Heart left ventricle (tissue), 13 donors: ENCODE results near the gene MYOZ3.

Experiments
- POLR2A ChIP-seq, 2 donors: fragments of 450-650 bp; IDR thresholded peaks; one replicate each; pipeline ENCODE4 v1.6.1; 2017; ENCODE audit warnings: antibody characterized with exemption in 2 of 2, mild to moderate bottlenecking in 2 of 2, moderate library complexity in 2 of 2
- TF ChIP-seq, protein P1 (sequence below), 12 donors: fragments of 200-600 bp; sonication (generic) in 4 of 12; IDR thresholded peaks; one replicate each; pipeline versions ENCODE4 v1.5.0 to v1.8.0; 2018 to 2022; ENCODE audit warnings: antibody characterized with exemption in 12 of 12, mild to moderate bottlenecking in 5 of 12
- donor health status: ischemic (EF 13 %, LVEDD 7.1; RV severe dilation, severe dysfunction).
- donor health status: DM: no; HTN: yes; CAD: no.
- donor health status: DM: no; HTN: no; CAD: no.
- donor health status: ischemic (EF 25% LVEDD 6.9; RV normal size, moderate dysfunction).
- donor health status: ischemic (EF 25% LVEDD 5.7; RV mildly dilated, moderate dysfunction).
- donor health status: ischemic (EF 35%, LVEDD 5.7; RV mildly dilated, moderate dysfunction).
- donor health status: nonischemic (EF 11% LVEDD 7.7; RV severe dilation, severe dysfunction).
- donor health status: DM: yes; HTN: yes; CAD: no.
- donor health status: PGD.
- donor health status: ischemic (EF 29% LVEDD 5.4; RV normal size, mild dysfunction).
- donor health status: nonischemic (EF 23%, LVEDD 6.1; RV moderate dilation, normal function).

DNA sequence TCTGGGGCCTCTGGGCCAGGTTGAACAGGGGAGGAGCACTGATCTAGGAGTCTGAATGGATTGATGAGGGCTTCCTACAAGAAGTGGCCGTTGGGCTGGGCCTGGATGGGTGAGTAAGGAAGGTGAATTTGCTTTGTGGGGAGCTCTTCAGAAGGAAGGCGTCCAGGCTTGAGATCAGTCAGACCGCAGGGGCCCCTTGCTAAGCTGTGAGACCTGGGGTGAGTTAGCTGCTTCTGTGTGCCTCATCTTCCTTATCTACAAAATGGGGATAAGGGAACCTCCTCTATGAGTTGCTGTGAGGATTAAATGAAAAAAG lies 21.7 kb upstream of the MYOZ3 start:
- TF ChIP-seq, protein P1, sequence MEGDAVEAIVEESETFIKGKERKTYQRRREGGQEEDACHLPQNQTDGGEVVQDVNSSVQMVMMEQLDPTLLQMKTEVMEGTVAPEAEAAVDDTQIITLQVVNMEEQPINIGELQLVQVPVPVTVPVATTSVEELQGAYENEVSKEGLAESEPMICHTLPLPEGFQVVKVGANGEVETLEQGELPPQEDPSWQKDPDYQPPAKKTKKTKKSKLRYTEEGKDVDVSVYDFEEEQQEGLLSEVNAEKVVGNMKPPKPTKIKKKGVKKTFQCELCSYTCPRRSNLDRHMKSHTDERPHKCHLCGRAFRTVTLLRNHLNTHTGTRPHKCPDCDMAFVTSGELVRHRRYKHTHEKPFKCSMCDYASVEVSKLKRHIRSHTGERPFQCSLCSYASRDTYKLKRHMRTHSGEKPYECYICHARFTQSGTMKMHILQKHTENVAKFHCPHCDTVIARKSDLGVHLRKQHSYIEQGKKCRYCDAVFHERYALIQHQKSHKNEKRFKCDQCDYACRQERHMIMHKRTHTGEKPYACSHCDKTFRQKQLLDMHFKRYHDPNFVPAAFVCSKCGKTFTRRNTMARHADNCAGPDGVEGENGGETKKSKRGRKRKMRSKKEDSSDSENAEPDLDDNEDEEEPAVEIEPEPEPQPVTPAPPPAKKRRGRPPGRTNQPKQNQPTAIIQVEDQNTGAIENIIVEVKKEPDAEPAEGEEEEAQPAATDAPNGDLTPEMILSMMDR (IDR thresholded peaks at IDR 0.05), result no peak
- no peak for TF ChIP-seq POLR2A (IDR thresholded peaks at IDR 0.05)
